Esophagus muscularis mucosa (tissue), 4 donors: ENCODE measurements around the gene SYCP1. TPM values are rescaled to one million over a fixed set of nuclear protein-coding genes. Genes with fewer than 3 reads are reported as not detected.

Experiments
- DNase-seq: peaks from one replicate; pipeline ENCODE4 v3.0.0-alpha.2; 2017; ENCODE audit errors: extremely low spot score
- H3K27ac ChIP-seq, 4 donors: fragments of 200-600 bp; sonication (generic); replicated peaks in 1 of 4; 1 replicate in 3 of 4; 2 replicates in 1 of 4; pipeline ENCODE4 v1.5.1; 2016 to 2019; ENCODE audit warnings: mild to moderate bottlenecking in 1 of 4
- H3K27me3 ChIP-seq, 4 donors: fragments of 200-600 bp; sonication (generic); one replicate each; pipeline versions ENCODE4 v1.5.1 to v1.6.0; 2016 to 2019
- H3K36me3 ChIP-seq, 4 donors: fragments of 200-600 bp; sonication (generic); one replicate each; pipeline ENCODE4 v1.5.1; 2016 to 2019
- H3K4me1 ChIP-seq, 4 donors: fragments of 200-600 bp; sonication (generic); one replicate each; pipeline ENCODE4 v1.5.1; 2016 to 2019
- H3K4me3 ChIP-seq, 4 donors: fragments of 200-600 bp; sonication (generic); 1 replicate in 2 of 4; 2 replicates in 2 of 4; pipeline ENCODE4 v1.5.1; 2016 to 2019; ENCODE audit warnings: mild to moderate bottlenecking in 4 of 4, moderate library complexity in 1 of 4
- H3K9me3 ChIP-seq, 4 donors: fragments of 200-600 bp; sonication (generic); 1 replicate in 3 of 4; 2 replicates in 1 of 4; pipeline ENCODE4 v1.5.1; 2016 to 2019
- CTCF ChIP-seq, 3 experiments: fragments of 200-600 bp in 2 of 3; fragments of 450-650 bp in 1 of 3; sonication (generic) in 2 of 3; IDR thresholded peaks; one replicate each; pipeline ENCODE4 v1.5.1; 2017 to 2019; ENCODE audit warnings: antibody characterized with exemption in 3 of 3, mild to moderate bottlenecking in 2 of 3, moderate library complexity in 1 of 3
- EP300 ChIP-seq: sonication (generic); formaldehyde crosslinking; IDR thresholded peaks from one replicate; pipeline ENCODE4 v1.6.1; 2017; ENCODE audit warnings: antibody characterized with exemption
- POLR2A ChIP-seq: fragments of 450-650 bp; IDR thresholded peaks from one replicate; pipeline ENCODE4 v1.6.1; 2017; ENCODE audit warnings: antibody characterized with exemption, moderate library complexity, mild to moderate bottlenecking, low read depth
- POLR2AphosphoS5 ChIP-seq, 2 donors: sonication (generic); formaldehyde crosslinking; IDR thresholded peaks; one replicate each; pipeline ENCODE4 v1.6.1; 2017; ENCODE audit warnings: antibody characterized with exemption in 2 of 2
- WGBS: methylation state at CpG from one replicate; pipeline ENCODE4 v1.1.5; 2018; 5-methylcytosine and 5-hydroxymethylcytosine counted together
- intact Hi-C: fragments of 100-400 bp; cut with DNase I; formaldehyde crosslinking; loops from one replicate; pipeline ENCODE4 v1.15.1; 2023
- total RNA-seq, 4 donors: library from RNA; depleted of rRNA; stranded (reverse); fragments of >200 nt; gene quantifications; one replicate each; pipeline versions ENCODE4 v1.1.0 to v1.2.1, GENCODE V29; 2016

SYCP1 gene
- total RNA-seq, 4 donors from 2014 or later, result not detected

GRCh38 chr1:115031595-115031994 lies 176.9 kb downstream of the SYCP1 start:
- no peak for DNase-seq
- peaks cover 0 to under 1% (median 0%) of the 10 kb centered on the region in 4 donors for H3K4me1 ChIP-seq
- no peak overlapping the region for H3K4me3 ChIP-seq
- WGBS, result 68% methylated on average over 2 of the region's 2 CpGs
- no peaks in the 10 kb centered on the region for H3K36me3 ChIP-seq
- H3K9me3 ChIP-seq, result no peaks in the 10 kb centered on the region
- no peaks in the 10 kb centered on the region for H3K27me3 ChIP-seq
- no peak overlapping the region for H3K27ac ChIP-seq
- TF ChIP-seq POLR2AphosphoS5 (IDR thresholded peaks at IDR 0.05) (no peak), POLR2A (no peak), EP300 (no peak), CTCF (IDR thresholded peaks at IDR 0.05) (no peak)
- intact Hi-C loops, result no loop called here

- 91% methylated on average over 1 of the region's 1 CpG for WGBS
- intact Hi-C loops, result no loop called here
Measured at GRCh38 chr1:115035652-115036051, 181.0 kb downstream of the SYCP1 start.

GRCh38 chr1:115036814-115037507 lies 182.3 kb downstream of the SYCP1 start:
- Histone ChIP-seq H3K27me3 (no peaks in the 10 kb centered on the region), H3K36me3 (peaks cover 0 to 12% (median 4%) of the 10 kb centered on the region in 4 donors), H3K9me3 (no peaks in the 10 kb centered on the region), H3K27ac (no peak overlapping the region), H3K4me3 (no peak overlapping the region), H3K4me1 (peaks cover 0 to 23% (median 19%) of the 10 kb centered on the region in 4 donors)
- TF ChIP-seq CTCF (IDR thresholded peaks at IDR 0.05) (no peak), POLR2A (no peak), POLR2AphosphoS5 (IDR thresholded peaks at IDR 0.05) (no peak), EP300 (no peak)
- WGBS, result 78% methylated on average over 4 of the region's 4 CpGs
- intact Hi-C loops, result no loop called here
- DNase-seq, result no peak

More at GRCh38 chr1:115035652-115036051, 181.0 kb downstream of the SYCP1 start:
- Histone ChIP-seq H3K9me3 (no peaks in the 10 kb centered on the region), H3K27ac (no peak overlapping the region), H3K4me3 (no peak overlapping the region), H3K4me1 (peaks cover 0 to 23% (median 19%) of the 10 kb centered on the region in 4 donors), H3K27me3 (no peaks in the 10 kb centered on the region), H3K36me3 (peaks cover 0 to 4% (median 0%) of the 10 kb centered on the region in 4 donors)
- no peak for DNase-seq
- TF ChIP-seq EP300, result no peak
- TF ChIP-seq POLR2AphosphoS5 (IDR thresholded peaks at IDR 0.05), result peak in 1 of 2 donors; percentile 3

GRCh38 chr1:115040501-115040900 lies 185.8 kb downstream of the SYCP1 start:
- Histone ChIP-seq H3K4me3 (no peak overlapping the region), H3K27ac (no peak overlapping the region), H3K36me3 (peaks cover 0 to 12% (median 6%) of the 10 kb centered on the region in 4 donors), H3K27me3 (no peaks in the 10 kb centered on the region), H3K9me3 (no peaks in the 10 kb centered on the region), H3K4me1 (peaks cover 0 to 23% (median 19%) of the 10 kb centered on the region in 4 donors)
- DNase-seq, result no peak
- TF ChIP-seq CTCF (IDR thresholded peaks at IDR 0.05) (no peak), EP300 (no peak), POLR2A (no peak), POLR2AphosphoS5 (IDR thresholded peaks at IDR 0.05) (no peak)
- 83% methylated on average over 2 of the region's 2 CpGs for WGBS
- intact Hi-C loops, result no loop called here

GRCh38 chr1:115041654-115042053 lies 187.0 kb downstream of the SYCP1 start:
- intact Hi-C loops, result no loop called here
- H3K36me3 ChIP-seq, result peaks cover 0 to 14% (median 6%) of the 10 kb centered on the region in 4 donors
- no peak overlapping the region for H3K4me3 ChIP-seq
- no peak overlapping the region for H3K27ac ChIP-seq
- TF ChIP-seq POLR2AphosphoS5 (IDR thresholded peaks at IDR 0.05) (no peak), EP300 (no peak), POLR2A (no peak), CTCF (IDR thresholded peaks at IDR 0.05) (no peak)
- peaks cover 0 to 22% (median 19%) of the 10 kb centered on the region in 4 donors for H3K4me1 ChIP-seq
- H3K27me3 ChIP-seq, result no peaks in the 10 kb centered on the region
- no peak for DNase-seq
- H3K9me3 ChIP-seq, result no peaks in the 10 kb centered on the region

Other genes starting within 250 kb of the SYCP1 start
- 1 to 10 TPM; 1.2 to 2.5 (median 2.0) TPM for gene DENND2C, start 184.8 kb upstream of the SYCP1 start, total RNA-seq
- not detected for gene AMPD1, start 159.3 kb upstream of the SYCP1 start, total RNA-seq
- gene NRAS, start 138.1 kb upstream of the SYCP1 start, total RNA-seq, result 10 to 100 TPM; 12.1 to 20.9 (median 14.7) TPM
- gene CSDE1, start 96.9 kb upstream of the SYCP1 start, total RNA-seq, result 1,000 to 10,000 TPM in 2 of 4 donors, 100 to 1,000 TPM in 2; 614 to 1,394 (median 877) TPM
- 10 to 100 TPM; 31.5 to 60.7 (median 50.9) TPM for gene SIKE1, start 74.2 kb upstream of the SYCP1 start, total RNA-seq
- gene TSHB, start 175.0 kb downstream of the SYCP1 start, total RNA-seq, result not detected
- 10 to 100 TPM; 35.8 to 70.2 (median 66.7) TPM for gene TSPAN2, start 234.6 kb downstream of the SYCP1 start, total RNA-seq